ENCODE data around the gene NR5A1. TPM values are rescaled to one million over a fixed set of nuclear protein-coding genes. Genes with fewer than 3 reads are reported as not detected.

NR5A1 gene
- total RNA-seq, 4 donors from 2014 or later, result not detected

DNA sequence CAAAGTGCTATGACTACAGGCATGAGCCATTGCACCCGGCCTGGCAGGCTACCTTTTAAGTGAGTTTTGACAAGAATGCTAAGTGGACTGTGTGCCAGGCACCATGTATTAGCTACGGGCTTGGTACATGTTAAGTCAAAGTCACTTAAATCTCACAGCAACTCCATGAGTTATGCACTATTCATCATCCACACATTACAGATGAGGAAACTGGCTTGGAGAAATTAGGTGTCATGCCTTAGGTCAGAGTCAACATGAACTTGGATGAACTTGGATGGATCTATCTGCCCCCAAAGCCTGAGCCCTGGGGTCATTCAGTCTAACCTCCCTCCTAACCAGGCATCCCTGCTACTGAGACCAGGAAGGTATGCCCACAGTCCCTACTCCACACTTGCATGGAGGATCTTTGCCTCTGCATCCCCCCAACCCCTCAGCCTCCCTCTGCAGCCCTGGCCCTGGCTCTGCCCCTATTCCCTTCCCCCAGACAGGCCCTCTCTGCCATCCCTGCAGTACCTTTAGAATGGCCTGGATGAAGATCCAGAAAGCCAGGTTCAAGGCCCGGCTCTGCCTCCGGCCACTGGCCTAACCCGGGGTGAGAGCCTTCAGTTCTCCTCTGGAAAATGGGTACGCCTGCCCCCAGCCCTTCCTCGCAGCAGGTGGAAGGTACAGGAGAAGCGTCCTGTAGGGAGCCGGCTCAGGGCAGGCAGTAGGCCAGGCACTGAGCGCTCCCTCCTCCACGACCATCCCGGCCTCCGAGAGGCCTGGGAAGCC lies 57.6 kb downstream of the NR5A1 start:
- WGBS, 2 donors, result 46 to 73% methylated on average over 2 to 8 of the region's 13 CpGs
- Histone ChIP-seq H3K4me3 (no peak overlapping the region), H3K4me1 (peaks cover 0 to 38% (median 11%) of the 10 kb centered on the region in 3 donors), H3K27me3 (peaks cover 2 to 81% (median 6%) of the 10 kb centered on the region in 4 donors), H3K9me3 (no peaks in the 10 kb centered on the region), H3K36me3 (no peaks in the 10 kb centered on the region), H3K27ac (no peak overlapping the region)
- TF ChIP-seq POLR2A (IDR thresholded peaks at IDR 0.05) (no peak), CTCF (IDR thresholded peaks at IDR 0.05) (no peak)
- no peak for DNase-seq
- intact Hi-C loops (cut with DNase I), result no loop called here

GRCh38 chr9:124448019-124448418 lies 59.2 kb downstream of the NR5A1 start:
- intact Hi-C loops (cut with DNase I), result no loop called here
- Histone ChIP-seq H3K27ac (no peak overlapping the region), H3K4me3 (no peak overlapping the region), H3K9me3 (no peaks in the 10 kb centered on the region), H3K4me1 (peaks cover 0 to 33% (median 5%) of the 10 kb centered on the region in 3 donors), H3K36me3 (no peaks in the 10 kb centered on the region), H3K27me3 (peaks cover 2 to 66% (median 5%) of the 10 kb centered on the region in 4 donors)
- no peak for DNase-seq
- TF ChIP-seq CTCF (IDR thresholded peaks at IDR 0.05), result no peak
- no peak for TF ChIP-seq POLR2A (IDR thresholded peaks at IDR 0.05)
- 79% methylated on average over 4 of the region's 7 CpGs; no CpG with 5 or more reads in 1 of the 2 donors for WGBS, 2 donors

DNA sequence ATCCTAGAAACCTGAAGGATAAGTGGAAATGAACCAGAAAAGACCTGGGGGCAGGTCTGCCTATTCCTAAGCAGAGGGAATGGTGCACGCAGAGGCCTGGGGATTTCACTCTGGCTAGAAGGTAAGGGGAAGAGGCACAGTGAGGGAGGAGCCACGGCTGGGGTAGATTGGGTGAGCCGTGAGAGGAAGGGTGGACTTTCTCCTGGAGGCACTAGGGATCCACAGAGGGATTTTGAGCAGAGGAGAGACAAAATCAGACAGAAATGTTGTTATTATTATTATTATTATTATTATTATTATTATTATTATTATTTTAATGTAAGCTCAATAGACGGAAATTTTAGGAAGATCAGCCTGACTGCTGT lies 59.9 kb downstream of the NR5A1 start:
- no peak overlapping the region for H3K27ac ChIP-seq
- 65 to 68% methylated on average over 4 of the region's 4 CpGs for WGBS, 2 donors
- no peak for TF ChIP-seq CTCF (IDR thresholded peaks at IDR 0.05)
- TF ChIP-seq POLR2A (IDR thresholded peaks at IDR 0.05), result no peak
- intact Hi-C loops (cut with DNase I), result no loop called here
- H3K9me3 ChIP-seq, result no peaks in the 10 kb centered on the region
- DNase-seq, result no peak
- peaks cover 0 to 58% (median 2%) of the 10 kb centered on the region in 4 donors for H3K27me3 ChIP-seq
- no peaks in the 10 kb centered on the region for H3K36me3 ChIP-seq
- H3K4me3 ChIP-seq, result no peak overlapping the region
- H3K4me1 ChIP-seq, result peaks cover 0 to 26% (median 4%) of the 10 kb centered on the region in 3 donors

GRCh38 chr9:124444166-124444565 lies 63.0 kb downstream of the NR5A1 start:
- peaks cover 0 to 47% (median 0%) of the 10 kb centered on the region in 4 donors for H3K27me3 ChIP-seq
- H3K36me3 ChIP-seq, result no peaks in the 10 kb centered on the region
- peak overlapping the region in 3 of 4 donors; percentile 18 to 55 (median 37) for H3K27ac ChIP-seq
- peaks cover 0 to 6% (median 0%) of the 10 kb centered on the region in 3 donors for H3K4me1 ChIP-seq
- intact Hi-C loops (cut with DNase I), result no loop called here
- WGBS, 2 donors, result 53 to 55% methylated on average over 3 of the region's 3 CpGs
- no peaks in the 10 kb centered on the region for H3K9me3 ChIP-seq
- no peak overlapping the region for H3K4me3 ChIP-seq
- TF ChIP-seq CTCF (IDR thresholded peaks at IDR 0.05), result no peak
- no peak for TF ChIP-seq POLR2A (IDR thresholded peaks at IDR 0.05)
- DNase-seq, result no peak

- intact Hi-C loops (cut with DNase I), result no loop called here
- Histone ChIP-seq H3K4me1 (peaks cover 0 to 6% (median 0%) of the 10 kb centered on the region in 3 donors), H3K27me3 (peaks cover 0 to 50% (median 0%) of the 10 kb centered on the region in 4 donors), H3K36me3 (no peaks in the 10 kb centered on the region), H3K4me3 (no peak overlapping the region), H3K9me3 (no peaks in the 10 kb centered on the region), H3K27ac (peak overlapping the region in 3 of 4 donors; percentile 18 to 55 (median 37))
- no peak for TF ChIP-seq POLR2A (IDR thresholded peaks at IDR 0.05)
- no peak for TF ChIP-seq CTCF (IDR thresholded peaks at IDR 0.05)
- DNase-seq, result no peak
- WGBS, 2 donors, result 47 to 89% methylated on average over 2 of the region's 2 CpGs
These were observed 63.6 kb downstream of the NR5A1 start for GRCh38 chr9:124443625-124444024.
